Renal cortical epithelial cell (primary cell): Measurements from ENCODE around the gene ANTKMT. TPM values are rescaled to one million over a fixed set of nuclear protein-coding genes. Genes with fewer than 3 reads are reported as not detected.
A peak's percentile ranks its signal among the peaks of the same experiment; 100 is the strongest.

Experiments
- DNase-seq: peaks from one replicate; pipeline ENCODE4 v3.0.0-alpha.2; 2011; ENCODE audit warnings: low read depth
- total RNA-seq: library from RNA; depleted of rRNA; stranded (reverse); fragments of >200 nt; gene quantifications from 2 replicates; pipeline ENCODE4 v1.2.3, GENCODE V29; 2014

The ANTKMT gene
- total RNA-seq, 1 donor from 2014 or later, result 23.1 TPM

GRCh38 chr16:714558-715476 is 6.1 kb upstream of the ANTKMT start, which contains the start of gene METRN:
Gene METRN, plus strand, starts transcription at chr16:715118. Its CDS starts 172 bp downstream, at chr16:715290.
- DNase-seq, result peak; percentile 30

DNA sequence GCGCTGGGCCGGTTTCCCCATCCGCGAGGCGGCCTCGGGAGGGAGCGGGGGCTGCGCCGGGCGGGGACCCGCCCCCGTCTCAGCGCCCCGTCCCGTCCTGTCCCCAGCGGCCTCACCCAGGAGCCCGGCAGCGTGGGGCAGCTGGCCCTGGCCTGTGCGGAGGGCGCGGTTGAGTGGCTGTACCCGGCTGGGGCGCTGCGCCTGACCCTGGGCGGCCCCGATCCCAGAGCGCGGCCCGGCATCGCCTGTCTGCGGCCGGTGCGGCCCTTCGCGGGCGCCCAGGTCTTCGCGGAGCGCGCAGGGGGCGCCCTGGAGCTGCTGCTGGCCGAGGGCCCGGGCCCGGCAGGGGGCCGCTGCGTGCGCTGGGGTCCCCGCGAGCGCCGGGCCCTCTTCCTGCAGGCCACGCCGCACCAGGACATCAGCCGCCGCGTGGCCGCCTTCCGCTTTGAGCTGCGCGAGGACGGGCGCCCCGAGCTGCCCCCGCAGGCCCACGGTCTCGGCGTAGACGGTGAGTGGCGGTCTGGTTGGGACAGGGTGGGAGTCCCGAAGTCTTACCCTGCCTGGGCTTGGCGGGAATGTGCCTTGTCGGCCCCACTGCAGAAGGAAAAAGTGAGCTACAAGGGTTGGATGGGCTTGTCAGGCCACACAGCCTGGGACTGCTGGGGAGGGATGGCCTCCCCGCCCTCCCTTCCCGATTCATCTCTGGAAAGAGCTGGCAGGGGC is 5.3 kb upstream of the ANTKMT start:
- no peak for DNase-seq

DNA sequence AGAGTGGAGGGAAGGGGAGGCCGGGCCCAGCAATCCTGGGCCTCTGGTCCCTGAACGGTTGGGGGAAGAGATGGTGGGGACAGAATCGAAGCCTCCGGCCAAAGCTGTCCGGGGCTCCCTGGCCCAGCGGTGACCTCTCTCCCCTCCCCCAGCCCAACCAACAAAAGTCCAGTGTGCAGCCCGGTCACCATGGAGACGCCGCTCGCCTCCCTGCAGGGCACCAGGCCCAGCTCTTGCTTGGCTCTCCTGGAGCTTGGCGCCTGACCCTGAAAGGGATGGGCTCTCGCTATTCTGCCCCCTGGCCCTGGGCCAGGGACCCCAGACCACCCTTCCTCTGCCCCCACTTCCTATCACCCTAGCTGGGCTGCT is 4.8 kb upstream of the ANTKMT start:
- peak; percentile 35 for DNase-seq

DNA sequence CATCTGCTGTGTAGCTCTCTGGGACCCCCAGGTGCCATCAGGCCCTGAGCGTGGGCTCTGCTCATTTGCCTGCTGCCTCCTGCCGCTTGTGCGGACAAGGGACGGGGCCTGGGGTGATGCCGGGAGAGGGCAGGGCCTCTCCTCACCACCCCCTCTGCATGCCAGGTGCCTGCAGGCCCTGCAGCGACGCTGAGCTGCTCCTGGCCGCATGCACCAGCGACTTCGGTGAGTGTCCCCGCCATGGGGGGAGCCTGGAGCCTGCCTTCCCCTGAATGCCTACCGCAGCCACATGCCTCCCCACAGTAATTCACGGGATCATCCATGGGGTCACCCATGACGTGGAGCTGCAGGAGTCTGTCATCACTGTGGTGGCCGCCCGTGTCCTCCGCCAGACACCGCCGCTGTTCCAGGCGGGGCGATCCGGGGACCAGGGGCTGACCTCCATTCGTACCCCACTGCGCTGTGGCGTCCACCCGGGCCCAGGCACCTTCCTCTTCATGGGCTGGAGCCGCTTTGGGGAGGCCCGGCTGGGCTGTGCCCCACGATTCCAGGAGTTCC is 4.1 kb upstream of the ANTKMT start:
- no peak for DNase-seq

GRCh38 chr16:717450-718245 is 3.3 kb upstream of the ANTKMT start:
- DNase-seq, result no peak

GRCh38 chr16:718389-718788 is 2.6 kb upstream of the ANTKMT start:
- no peak for DNase-seq

DNA sequence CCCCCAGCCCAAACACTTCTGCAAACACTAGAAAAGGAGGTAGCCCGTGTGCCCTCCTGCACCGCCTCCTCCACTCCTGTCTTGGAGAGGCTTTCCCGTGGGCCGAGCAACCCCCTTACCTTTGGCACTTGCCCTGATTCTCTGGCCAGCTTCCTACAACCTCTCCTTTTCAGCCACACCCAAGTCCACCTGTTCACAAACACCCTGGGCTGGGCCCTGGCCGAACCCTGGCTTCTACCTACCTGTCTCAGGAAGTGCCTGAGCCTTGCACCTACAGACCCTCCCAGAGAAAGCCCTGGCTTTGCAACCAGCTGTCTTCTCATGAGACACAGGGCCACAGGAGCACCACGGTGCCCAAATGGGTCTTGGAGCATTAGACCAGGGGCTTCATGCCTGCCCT is 2.0 kb upstream of the ANTKMT start:
- no peak for DNase-seq

- DNase-seq, result peak; percentile 23
Measured at GRCh38 chr16:719815-720446, 1.0 kb upstream of the ANTKMT start.

- DNase-seq, result peak; percentile 31
Measured at GRCh38 chr16:720447-720989, 428 bp upstream of the ANTKMT start.

GRCh38 chr16:721765-722540 is 1.0 kb downstream of the ANTKMT start:
- DNase-seq, result no peak

- no peak for DNase-seq
Measured at GRCh38 chr16:722835-723633, 2.1 kb downstream of the ANTKMT start.

DNA sequence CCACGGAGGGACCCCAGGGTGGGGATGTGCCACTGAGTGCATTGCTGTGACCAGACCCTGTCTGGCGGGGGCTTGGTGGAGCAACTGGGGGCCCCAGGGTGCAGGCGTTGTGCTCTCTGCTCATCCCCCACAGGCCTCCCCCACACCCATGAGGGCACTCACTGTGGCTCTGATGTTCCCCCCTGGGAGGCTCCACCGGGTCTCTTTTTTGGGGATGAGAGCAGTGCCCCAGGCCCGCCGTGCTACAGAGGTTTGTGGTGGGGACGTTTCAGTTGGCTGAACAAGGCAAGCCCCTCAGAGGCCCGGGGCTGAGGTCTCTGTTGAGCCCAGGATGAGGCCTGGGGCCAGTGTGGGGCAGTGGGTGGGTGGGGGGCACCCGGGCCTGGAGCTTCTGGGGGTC is 2.7 kb downstream of the ANTKMT start:
- DNase-seq, result no peak

DNA sequence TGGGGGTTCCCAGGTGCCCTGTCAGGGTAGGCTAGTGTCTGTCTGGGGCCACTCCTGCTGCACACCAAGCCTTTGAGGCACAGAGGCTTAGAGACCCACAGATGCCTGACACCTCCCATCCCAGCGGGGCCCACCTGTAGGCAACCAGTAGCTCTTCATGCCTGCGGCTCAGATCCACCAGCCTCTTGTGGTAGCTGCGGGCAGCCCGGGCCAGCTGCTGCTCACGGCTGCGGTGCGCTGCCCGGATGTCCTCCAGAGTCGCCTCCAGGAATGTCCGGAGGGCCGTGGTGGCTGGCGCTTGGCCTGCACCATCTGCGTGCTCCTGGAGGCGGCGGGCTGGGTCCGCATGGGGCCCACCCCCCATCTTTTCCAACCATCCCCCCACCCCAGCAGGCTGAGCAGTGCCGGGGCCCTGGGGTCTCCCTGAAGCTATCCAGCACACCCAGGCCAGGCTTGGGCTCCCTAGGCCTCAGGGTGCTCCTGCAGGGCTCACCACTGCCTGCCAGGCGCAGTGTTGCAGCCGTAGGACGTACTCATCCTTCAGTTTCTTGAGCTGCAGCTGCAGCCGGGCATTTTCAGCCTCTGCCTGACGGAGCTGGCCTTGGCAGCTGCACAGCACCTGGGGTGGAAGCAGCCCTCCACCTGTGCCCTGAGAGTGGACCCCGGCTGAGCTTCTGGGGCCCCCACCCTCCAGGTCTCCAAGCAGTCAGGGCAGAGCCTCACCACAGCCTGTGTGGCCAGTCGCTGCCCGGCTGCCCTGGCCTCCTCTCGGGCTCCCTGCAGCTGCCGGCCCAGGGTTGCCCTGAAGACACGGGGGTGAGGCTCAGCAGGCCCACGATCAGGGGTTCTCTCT is 3.5 kb downstream of the ANTKMT start:
- no peak for DNase-seq

GRCh38 chr16:725041-725376 is 4.1 kb downstream of the ANTKMT start:
- DNase-seq, result no peak

DNA sequence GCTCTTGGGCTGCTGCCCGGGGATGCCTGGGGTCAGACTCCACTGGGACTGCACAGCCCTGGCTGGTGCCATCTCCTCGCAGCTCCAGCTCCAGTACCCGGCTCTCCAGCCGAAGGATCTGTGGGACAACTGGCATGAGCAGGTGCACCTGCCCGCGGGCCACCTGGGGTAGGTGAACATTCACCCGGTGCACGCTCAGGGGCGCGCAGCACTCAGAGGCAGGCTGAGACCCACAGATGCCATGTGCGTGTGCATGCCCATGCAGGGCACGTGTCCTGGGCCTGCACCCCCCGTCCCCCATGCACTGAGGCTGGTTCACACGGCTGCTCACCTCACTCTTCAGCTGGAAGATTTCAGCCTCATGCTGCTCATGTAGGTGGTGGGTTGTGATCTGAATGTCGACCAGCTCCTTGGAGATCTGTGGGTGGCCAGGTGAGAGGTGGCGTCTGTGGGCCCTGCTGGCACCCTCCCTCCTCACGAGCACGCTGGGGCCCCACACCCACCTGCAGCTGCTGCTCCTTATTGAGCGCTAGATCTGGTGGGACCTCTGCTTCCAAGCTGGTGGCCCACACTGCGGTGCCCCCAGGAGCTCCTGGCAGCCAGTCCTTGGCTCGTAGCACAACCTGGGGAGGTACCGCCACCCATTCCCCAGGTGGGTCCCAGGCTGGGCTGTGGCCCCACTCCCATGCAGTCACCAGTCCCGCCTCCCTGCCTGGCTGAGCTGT is 4.7 kb downstream of the ANTKMT start:
- DNase-seq, result no peak

GRCh38 chr16:726188-726437 is 5.2 kb downstream of the ANTKMT start:
- DNase-seq, result no peak

GRCh38 chr16:726438-727290 is 5.7 kb downstream of the ANTKMT start, which contains the start of the genes CCDC78 and HAGHL:
Gene CCDC78, minus strand, starts transcription at chr16:726443. Its CDS starts 76 bp downstream, at chr16:726367.
Gene HAGHL, plus strand, starts transcription at chr16:727106. Its CDS starts 404 bp downstream, at chr16:727510.
- DNase-seq, result no peak
